Adipocyte (in vitro differentiated cells): ENCODE data around the gene SAMM50.

Experiments used
- DNase-seq: peaks from one replicate; pipeline ENCODE4 v3.0.0-alpha.2; 2015; ENCODE audit warnings: low read depth
- H3K27me3 ChIP-seq: replicated peaks from 2 replicates; pipeline ENCODE4 v1.7.0; 2013; ENCODE audit warnings: mild to moderate bottlenecking, low read length, moderate library complexity; ENCODE audit not compliant: control insufficient read depth, insufficient read depth
- H3K36me3 ChIP-seq: 2 replicates; pipeline ENCODE4 v1.7.0; 2013; ENCODE audit warnings: low read length, mild to moderate bottlenecking, moderate library complexity; ENCODE audit not compliant: control insufficient read depth, insufficient read depth, severe bottlenecking
- H3K4me1 ChIP-seq: 2 replicates; pipeline ENCODE4 v1.7.0; 2013; ENCODE audit warnings: mild to moderate bottlenecking, low read length, moderate library complexity; ENCODE audit not compliant: control insufficient read depth, insufficient read depth
- H3K4me3 ChIP-seq: 2 replicates; pipeline ENCODE4 v1.7.0; 2013; ENCODE audit warnings: mild to moderate bottlenecking, low read length, moderate library complexity
- H3K9ac ChIP-seq: 2 replicates; pipeline ENCODE4 v1.7.0; 2013; ENCODE audit warnings: mild to moderate bottlenecking, low read length, moderate library complexity
- H3K9me3 ChIP-seq: 2 replicates; pipeline ENCODE4 v1.7.0; 2013; ENCODE audit warnings: mild to moderate bottlenecking, low read length, moderate library complexity; ENCODE audit not compliant: control insufficient read depth

SAMM50 gene

DNA sequence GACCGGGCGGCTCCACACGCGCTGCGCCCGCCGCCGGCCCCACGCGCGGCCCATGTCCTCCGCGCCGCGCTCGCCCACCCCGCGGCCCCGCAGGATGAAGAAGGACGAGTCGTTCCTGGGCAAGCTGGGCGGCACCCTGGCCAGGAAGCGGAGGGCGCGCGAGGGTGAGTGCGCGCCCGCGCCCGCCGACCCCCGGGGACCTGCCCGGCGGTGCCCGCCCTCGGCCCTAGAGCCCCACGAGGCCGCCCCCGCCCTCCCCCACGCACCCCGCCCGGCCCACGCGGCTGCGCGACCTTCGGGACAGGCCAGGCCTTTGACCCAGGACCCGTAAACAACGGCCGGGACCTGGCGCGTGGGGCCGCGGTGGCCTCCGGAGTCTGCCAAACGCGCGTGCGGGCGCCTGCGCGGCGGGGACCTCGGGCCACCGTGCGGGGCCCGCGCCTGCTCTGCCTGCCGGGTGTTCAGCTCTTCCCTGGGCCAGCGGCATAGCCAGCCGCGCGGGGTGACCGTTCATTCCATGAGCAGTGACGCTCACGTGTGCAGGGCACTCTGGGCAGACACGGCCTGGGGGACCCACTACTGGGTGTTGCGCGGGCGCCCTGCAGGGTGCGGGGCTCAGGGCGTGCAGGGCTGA, 69.2 kb downstream of the SAMM50 start, which contains the start of gene PARVB:
Gene PARVB (plus strand): TSS at position 15 of the 634 bp plus-strand sequence. CDS start 38 bp downstream, at position 53.
- DNase-seq = peak; percentile 58
- Histone ChIP-seq H3K27me3 (no peaks in the 10 kb centered on the region), H3K4me3 (peak within 1 kb of the TSS; percentile 87), H3K9me3 (no peaks in the 10 kb centered on the region), H3K36me3 (no peaks in the 10 kb centered on the region), H3K9ac (peak within 1 kb of the TSS; percentile 96), H3K4me1 (peaks cover 19% of the 10 kb centered on the region)

DNA sequence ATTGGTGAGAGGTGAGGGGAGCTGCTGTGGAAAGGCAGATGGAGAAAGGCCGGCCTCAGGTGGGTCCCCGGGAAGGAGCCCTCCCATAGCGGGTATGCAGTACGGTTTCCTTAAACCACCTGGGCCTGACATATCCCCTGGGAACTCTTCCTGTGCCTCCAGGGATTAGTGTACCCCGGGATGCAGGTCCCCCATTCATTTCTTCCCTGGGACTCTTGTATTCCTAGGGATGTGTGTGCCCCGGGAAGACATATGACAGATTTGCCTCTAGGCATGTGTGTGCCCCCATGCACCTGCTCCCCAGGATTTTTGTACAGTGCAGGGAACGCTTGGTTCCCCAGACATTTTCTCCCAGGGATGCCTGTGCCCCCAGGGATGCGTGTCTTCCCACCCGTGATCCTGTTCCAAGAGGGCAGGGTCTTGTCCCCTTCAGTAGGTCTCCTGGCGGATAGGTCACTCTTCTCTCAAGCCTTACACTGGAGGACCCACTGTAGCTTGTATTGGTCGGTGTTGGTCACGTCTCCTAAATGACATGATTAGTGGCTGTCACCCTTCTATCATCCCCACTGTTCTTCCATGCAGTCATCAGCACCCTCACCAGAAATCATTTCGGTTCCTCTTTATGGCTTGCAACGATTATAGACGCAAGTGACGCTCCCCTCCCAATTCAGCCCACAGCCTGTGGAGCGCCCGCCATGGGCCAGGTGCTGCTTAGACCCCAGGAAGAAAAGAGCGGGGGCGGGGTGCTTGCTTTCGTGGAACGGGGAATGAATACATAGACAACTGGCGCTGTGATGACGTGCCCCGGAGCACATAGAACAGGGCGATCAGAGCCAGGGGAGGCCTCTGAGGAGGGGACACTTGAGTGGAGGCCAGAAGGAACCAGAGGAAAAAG, 70.2 kb downstream of the SAMM50 start:
- Histone ChIP-seq H3K9me3 (no peaks in the 10 kb centered on the region), H3K4me3 (peak overlapping the region; percentile 83), H3K27me3 (no peaks in the 10 kb centered on the region), H3K4me1 (peaks cover 19% of the 10 kb centered on the region), H3K9ac (peak overlapping the region; percentile 85), H3K36me3 (no peaks in the 10 kb centered on the region)
- no peak for DNase-seq

DNA sequence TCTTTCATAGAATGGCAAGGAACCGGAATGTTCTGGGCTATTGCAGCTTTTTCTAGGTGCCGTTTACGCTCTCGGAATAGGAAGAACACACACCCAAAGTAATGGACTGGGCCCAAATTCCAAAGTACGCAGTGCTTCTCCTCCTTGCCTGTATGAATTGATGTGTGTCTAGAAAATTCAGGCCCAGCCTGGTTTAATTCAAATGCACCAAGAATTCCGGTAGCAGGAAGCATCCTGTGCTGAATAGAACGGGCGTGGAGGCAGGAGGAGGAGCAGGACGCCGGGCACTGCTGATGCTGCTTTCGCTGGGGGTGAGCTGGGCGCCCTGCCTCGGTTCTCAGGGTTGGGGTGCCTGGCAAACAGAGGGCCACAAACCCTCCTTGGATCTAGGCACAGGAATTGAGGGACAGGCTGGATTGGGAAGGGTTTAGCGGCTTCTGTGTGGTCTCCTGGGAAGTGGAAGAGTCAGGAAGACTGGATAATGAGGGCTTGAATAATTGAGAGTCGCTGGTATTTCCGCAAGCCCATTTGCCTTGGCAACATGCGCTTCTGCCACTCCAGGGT, 70.9 kb downstream of the SAMM50 start:
- Histone ChIP-seq H3K9ac (no peak overlapping the region), H3K4me3 (no peak overlapping the region), H3K27me3 (no peaks in the 10 kb centered on the region), H3K36me3 (no peaks in the 10 kb centered on the region), H3K9me3 (no peaks in the 10 kb centered on the region), H3K4me1 (peaks cover 18% of the 10 kb centered on the region)
- no peak for DNase-seq

DNA sequence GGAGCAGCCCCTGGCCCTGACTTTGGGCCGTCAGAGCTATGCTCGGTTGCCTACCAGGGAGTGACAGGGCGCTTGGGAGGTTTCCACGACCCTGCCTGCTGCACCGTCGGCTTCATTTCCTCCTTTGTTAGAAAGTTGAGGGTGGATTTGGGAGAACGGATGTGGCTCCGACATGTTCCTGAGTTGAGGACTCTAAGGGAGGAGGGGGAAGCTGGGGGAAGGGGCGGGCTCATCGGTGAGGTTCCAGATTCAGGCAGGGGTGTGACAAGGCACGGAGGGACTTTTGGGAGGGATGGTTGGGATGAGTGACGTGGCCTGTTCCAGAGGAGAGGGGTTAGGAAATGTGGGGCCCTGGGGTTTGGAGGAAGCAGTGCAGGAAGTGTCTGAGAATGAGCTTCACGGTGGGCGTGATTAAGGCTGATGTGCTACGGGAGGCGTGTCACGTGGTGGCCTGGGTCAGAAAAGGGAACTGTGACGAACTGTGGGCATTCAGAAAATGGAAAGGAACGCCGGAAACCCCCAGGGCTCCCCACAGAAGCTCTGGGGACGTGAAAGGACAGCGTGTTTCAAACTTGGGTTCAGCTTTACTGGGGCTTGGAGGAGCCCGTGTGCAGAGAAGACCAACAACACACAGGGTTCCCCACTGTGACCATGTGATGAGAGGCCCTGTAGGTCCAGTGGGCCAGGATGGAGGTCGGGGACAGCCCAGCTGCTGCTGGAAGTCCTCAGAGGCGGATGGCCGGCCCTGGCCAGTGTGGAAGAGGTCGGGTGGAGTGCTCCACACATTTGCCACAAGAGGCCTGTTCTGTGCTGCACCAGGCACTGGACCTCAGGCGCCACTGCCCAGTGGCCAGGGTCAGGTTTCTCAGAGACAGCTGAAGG, 71.6 kb downstream of the SAMM50 start:
- H3K27me3 ChIP-seq = no peaks in the 10 kb centered on the region
- DNase-seq = no peak
- no peak overlapping the region for H3K4me3 ChIP-seq
- H3K9me3 ChIP-seq = no peaks in the 10 kb centered on the region
- no peak overlapping the region for H3K9ac ChIP-seq
- H3K4me1 ChIP-seq = peaks cover 18% of the 10 kb centered on the region
- H3K36me3 ChIP-seq = no peaks in the 10 kb centered on the region

DNA sequence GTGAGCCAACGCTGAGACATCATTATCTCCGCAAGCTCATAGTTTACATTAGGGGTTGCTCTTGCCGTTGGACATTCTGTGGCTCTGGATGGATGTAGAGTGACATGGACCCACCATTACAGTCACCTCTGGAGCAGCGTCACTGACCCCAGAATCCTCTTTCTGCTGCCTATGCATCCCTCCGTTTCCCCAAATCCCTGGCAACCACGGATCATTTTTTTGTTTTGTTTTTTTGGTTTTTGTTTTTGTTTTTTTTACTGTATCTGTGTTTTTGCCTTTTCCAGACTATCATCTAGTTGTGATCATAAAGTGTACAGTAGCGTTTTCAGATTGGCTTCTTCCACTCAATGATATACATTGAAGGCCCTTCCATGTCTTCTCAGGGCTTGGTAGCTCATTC, 72.8 kb downstream of the SAMM50 start:
- DNase-seq = no peak
- Histone ChIP-seq H3K4me1 (peaks cover 28% of the 10 kb centered on the region), H3K4me3 (no peak overlapping the region), H3K9ac (no peak overlapping the region), H3K9me3 (no peaks in the 10 kb centered on the region), H3K27me3 (no peaks in the 10 kb centered on the region), H3K36me3 (no peaks in the 10 kb centered on the region)

DNA sequence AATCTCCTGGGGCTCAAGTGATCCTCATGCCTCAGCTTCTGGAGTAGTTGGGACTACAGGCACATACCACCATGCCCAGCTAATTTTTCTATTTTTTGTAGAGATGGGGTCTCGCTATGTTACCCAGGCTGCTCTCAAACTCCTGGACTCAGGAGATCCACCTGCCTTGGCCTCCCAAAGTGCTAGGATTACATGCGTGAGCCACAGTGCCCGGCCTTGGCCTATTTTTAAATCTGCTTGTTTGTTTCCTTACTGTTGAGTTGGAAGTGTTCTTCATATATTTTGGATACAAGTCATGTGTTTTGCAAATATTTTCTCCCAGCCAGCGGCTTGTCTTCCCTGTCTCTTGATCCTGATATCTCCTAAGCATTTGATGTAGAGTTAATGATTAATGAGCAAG, 73.8 kb downstream of the SAMM50 start:
- DNase-seq = no peak
- Histone ChIP-seq H3K9ac (no peak overlapping the region), H3K27me3 (no peaks in the 10 kb centered on the region), H3K4me1 (peaks cover 29% of the 10 kb centered on the region), H3K9me3 (no peaks in the 10 kb centered on the region), H3K36me3 (no peaks in the 10 kb centered on the region), H3K4me3 (no peak overlapping the region)

DNA sequence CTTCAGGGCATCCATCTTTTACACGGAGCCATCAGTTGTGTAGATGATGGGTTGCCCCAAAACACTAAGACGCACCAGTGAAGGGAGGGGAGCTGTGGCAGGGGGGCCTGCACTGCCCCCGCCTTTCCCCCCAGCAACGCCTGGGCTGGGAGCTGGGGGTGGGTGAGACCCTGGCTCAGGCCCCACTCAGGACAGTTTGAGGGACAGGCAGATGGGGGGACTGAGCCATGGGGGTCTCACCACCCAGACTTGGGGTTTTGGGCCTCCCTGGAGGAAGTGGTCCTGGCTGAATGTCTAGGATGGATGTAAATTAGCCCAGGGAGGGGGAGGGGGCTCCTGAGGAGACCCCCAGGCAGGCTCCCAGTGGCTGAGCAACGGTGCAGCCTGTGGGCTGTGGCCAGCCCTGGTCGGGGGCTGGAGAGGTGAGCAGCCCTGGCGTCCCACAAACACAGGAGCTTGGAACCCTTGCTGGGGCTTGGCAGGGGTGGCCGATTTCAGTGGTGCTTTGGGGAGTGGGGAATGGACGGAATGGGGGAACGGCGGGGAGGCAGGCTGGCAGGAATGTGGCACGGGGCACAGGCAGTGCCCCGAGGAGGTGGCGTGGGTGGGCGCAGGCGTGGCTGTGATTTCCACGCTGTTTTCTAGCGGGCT, 74.9 kb downstream of the SAMM50 start:
- no peaks in the 10 kb centered on the region for H3K9me3 ChIP-seq
- no peak overlapping the region for H3K4me3 ChIP-seq
- no peaks in the 10 kb centered on the region for H3K27me3 ChIP-seq
- no peak overlapping the region for H3K9ac ChIP-seq
- no peak for DNase-seq
- H3K36me3 ChIP-seq = no peaks in the 10 kb centered on the region
- peaks cover 25% of the 10 kb centered on the region for H3K4me1 ChIP-seq

DNA sequence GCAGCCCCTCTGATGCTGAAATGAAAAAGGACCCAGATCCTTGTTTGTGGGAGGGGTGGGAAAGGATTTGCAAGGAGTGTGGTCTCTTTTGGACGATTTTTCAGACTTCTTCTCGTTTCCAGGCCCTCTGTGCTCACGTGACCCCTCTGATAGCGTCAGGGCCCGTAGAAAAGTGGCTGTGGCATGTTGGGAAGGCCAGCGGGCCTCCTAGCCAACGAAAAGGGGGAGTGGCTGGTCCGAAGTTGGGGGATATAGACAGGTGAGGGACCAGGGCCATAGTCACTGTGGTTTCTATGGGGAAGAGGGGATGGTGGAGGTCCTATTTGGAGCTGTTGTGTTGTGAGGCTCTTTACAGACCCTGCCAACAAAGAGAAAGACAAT, 75.5 kb downstream of the SAMM50 start:
- Histone ChIP-seq H3K4me1 (peaks cover 23% of the 10 kb centered on the region), H3K36me3 (no peaks in the 10 kb centered on the region), H3K27me3 (no peaks in the 10 kb centered on the region), H3K4me3 (no peak overlapping the region), H3K9ac (no peak overlapping the region), H3K9me3 (no peaks in the 10 kb centered on the region)
- no peak for DNase-seq

DNA sequence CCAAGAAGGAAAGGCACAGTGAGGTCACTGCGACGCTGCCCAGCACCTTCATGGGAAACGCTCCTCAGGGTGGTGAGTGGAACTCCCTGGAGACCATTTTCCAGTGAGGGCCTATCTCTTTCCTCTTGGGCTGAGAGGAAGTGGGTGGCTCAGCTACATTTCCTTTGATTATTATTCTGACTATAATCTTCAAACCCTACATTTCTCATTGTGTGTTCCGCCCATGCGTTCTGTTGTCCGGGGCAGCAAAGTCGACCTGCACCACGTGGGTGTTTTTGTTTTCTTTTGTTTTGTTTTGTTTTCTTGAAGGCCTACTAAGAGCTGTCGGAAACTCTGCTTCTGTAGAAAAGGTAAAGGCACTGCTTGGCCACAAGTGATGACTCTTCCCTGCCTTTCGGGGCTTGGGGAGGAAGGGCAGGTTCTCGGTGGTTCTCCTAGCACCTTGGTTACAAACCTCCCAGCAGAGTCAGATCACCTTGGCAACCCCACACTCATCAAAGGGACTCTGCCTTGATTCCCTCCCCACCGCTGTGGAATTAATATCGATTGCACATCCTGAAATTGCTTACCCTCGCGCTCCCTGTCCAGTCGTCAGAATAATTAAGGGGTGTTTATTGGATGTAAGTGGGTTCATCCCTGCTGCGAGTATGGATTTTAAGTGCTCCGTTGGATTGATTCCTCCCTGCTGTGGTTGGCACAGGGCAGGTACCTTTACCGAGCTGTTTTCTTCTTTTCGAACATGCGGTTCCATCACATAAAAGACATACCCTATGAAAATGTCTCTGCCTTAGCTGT, 76.1 kb downstream of the SAMM50 start:
- Histone ChIP-seq H3K36me3 (no peaks in the 10 kb centered on the region), H3K9ac (peak overlapping the region; percentile 16), H3K4me3 (no peak overlapping the region), H3K27me3 (no peaks in the 10 kb centered on the region), H3K4me1 (peaks cover 23% of the 10 kb centered on the region), H3K9me3 (no peaks in the 10 kb centered on the region)
- no peak for DNase-seq

DNA sequence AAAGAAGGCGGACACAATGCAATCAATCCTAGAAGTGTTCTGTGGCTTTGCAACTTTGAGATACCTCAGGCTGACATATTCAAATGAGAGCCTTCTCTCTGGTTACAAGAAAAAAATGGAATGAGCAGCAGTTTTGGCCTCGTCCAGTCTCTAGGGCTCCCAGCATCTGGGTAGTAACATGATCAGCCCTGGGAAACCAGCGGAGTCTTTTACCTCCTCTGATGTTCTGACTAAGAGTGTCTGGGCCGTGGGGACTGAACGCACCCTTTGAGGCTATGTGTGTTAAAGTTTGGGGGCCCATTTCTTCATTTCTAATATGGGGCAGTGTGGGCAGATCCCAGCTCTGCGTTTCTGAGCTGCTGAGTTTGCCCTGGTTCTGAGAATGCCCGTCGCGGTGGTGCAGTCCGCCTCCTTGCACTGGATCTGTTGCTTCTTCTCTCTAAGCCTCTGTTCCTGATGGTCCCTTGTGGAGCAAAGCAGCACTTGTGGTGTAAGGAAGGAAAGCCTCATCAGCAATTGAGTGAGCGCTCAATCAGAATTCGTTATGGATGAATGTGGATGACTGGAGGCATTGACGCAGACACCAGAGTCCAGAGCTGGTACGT, 77.0 kb downstream of the SAMM50 start:
- Histone ChIP-seq H3K36me3 (no peaks in the 10 kb centered on the region), H3K4me3 (no peak overlapping the region), H3K27me3 (no peaks in the 10 kb centered on the region), H3K9ac (peak overlapping the region; percentile 16), H3K4me1 (peaks cover 25% of the 10 kb centered on the region), H3K9me3 (no peaks in the 10 kb centered on the region)
- DNase-seq = no peak
